Renal cortex interstitium (tissue), 11 donors: ENCODE measurements around the gene BRME1. TPM values are rescaled to one million over a fixed set of nuclear protein-coding genes. Genes with fewer than 3 reads are reported as not detected.
"Not testable (repeated sequence)": the region's sequence is repeated elsewhere in the genome, so short reads cannot be mapped to it uniquely, and the experiment has no call there.

ENCODE experiments used
- DNase-seq, 11 donors: peaks; one replicate each; pipeline ENCODE4 v3.0.0-alpha.2; 2013; ENCODE audit warnings: low read depth in 9 of 11, low spot score in 4 of 11; ENCODE audit errors: extremely low read depth in 1 of 11
- polyA plus RNA-seq, 3 donors: library from polyadenylated mRNA; unstranded; fragments of 120-200 nt; gene quantifications; one replicate each; pipeline ENCODE4 v1.2.1, GENCODE V29; 2013; ENCODE audit not compliant: insufficient read length in 3 of 3

The BRME1 gene
- polyA plus RNA-seq, 3 donors, result 4.3 to 7.3 (median 7.2) TPM

DNA sequence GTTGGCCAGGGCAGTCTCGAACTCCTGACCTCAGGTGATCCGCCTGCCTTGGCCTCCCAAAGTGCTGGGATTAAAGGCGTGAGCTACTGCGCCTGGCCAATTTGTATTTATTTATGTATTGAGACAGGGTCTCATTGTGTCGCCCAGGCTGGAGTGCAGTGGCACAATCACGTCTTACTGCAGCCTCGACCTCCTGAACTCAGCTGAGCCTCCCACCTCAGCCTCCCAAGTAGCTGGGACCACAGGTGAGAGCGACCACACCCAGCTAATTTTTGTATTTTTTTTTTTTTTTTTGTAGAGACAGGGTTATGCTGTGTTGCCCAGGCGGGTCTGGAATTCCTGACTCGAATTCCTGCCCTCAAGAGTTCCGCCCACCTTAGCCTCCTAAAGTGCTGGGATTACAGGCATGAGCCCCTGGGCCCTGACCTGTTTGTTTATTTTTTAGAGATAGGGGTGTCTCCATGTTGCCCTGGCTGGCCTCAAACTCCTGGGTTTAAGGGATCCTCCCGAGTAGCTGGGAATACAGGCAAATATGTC is 53.7 kb downstream of the BRME1 start:
- not testable (repeated sequence) for DNase-seq

DNA sequence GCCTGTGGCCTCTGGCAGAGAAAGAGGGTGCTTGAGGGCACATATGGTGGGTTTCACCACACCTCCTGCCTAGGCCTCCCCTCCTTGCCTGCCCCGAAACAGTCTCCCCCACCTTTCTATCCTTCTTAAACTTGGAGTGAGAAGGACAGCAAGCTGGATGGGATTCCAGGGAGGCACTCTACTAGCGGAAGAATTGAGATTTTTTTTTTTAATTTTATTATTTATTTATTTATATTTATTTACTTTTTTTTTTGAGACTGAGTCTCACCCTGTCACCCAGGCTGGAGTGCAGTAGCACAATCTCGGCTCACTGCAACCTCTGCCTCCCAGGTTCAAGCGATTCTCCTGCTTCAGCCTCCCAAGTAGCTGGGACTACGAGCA is 54.2 kb downstream of the BRME1 start:
- not testable (repeated sequence) for DNase-seq

DNA sequence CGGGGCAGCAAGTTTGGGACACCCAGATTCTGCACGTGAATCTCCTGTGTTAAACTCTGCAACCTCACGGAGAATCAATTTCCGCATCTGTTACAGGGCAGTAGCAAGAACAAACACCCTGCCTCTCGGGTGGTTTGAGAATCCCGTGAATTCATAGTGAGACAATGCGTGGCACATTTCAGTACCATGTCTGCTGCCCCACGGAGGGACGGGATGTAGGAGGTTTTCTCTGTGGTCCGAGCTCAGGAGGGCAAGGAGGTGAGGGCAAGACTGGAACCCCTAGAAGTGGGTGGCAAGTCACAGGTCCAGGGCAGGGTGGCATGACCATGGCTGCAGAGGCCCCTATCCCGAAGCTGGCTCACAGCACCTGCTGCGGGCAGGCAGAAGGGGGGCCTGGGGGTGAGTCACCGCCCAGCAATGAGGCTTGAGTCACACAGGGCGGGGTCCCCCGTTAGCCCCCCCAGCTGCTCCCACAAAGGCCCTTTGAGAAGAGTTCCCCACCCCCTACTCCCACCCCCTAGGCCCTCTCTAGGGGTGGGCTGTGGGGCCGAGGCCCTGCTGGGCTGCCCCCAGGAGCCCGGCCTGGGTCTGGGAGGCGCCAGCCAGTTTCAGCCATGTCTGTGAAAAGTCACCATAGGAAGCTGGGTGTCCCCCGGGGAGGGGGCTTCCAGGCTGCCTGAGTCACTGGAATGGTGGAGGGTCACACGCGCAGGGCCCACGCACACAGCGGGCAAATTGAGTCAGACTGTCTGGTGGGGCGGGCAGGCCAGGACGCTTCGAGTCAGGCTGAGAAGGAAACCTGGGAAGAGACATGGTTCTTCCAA is 54.8 kb downstream of the BRME1 start:
- DNase-seq, result no peak

DNA sequence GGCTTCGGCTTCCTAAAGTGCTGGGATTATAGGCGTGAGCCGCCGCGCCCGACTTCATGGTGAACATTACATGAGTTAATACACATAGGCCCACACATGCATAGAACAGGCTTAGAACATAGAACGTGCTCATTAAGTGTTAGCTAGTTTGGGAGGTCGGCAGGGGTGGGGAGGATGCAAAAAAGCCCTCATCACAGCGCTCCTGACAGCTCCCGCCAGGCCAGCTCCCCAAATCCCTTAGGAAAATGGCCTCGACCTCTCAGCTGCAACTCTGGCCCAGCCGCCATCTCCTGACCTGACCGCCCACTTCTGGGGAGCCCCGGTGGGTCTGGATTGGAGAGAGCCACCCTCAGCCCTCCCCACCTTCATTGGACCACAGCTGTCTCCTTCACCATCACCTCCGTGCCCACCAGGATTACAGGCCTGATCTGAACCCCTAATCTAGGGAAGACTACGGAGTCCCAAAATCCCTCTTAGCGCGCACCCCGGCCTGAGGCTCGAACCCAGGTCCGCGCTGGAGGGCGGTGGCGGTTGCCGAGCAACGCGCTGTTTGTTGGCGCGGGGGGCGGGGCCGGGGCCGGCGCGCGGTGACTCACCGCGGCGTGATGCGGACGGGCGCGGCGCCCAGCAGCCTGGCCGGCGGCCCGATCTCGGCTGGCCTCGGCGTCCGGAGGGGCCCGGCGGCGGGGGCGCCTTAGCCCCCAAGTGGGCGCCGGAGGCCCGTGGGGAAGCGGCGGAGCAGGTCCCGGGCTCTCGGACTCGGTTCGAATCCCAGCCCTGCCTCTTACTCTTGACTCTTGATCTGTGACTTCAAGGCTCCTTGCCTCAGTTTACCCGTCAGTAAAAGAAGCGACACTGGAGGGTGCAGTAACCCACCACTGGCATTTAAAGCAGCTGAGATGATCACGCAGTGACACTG is 55.7 kb downstream of the BRME1 start:
- peak in 5 of 11 donors; percentile 74 to 79 (median 76) for DNase-seq

DNA sequence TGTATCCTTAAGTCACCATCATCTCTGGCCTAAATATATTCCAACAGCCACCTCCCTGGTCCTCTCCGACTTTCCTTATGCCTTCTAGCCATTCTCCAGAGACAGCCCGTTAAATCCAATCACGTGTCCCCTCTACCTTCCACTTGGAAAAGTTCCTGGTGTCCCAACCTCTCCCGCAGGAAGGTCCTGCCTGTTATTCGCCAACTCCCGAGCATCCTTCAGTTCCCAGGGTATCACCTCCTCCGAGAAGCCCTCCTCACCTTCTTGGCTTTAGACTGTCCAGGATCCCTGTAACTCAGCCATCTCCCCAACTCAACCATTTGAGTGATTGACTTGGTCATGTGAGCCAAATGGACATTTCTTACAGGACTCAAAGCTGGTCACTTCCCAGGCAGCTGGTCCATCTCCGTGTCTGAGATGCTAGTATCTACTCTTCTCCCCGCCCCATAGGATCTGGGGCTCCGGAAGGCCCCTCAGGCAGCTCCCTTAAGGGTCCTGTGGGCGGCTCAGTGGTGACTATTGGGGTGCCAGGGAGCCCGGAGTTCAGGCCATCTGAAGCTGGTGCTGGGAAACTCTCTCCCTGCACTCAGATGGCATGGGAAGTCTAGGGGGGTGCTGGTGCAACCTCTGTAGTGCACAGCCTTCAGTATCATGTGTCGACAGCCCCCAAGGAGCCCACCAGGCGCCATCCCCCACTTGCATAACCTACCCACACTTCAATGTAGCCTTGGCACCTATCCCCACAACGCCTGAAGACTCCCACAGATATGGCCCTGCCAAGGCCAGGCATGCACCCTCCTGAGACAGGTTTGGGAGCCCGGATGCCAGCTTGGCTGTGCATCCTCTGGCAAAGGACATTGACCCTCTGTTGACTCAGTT is 56.9 kb downstream of the BRME1 start:
- no peak for DNase-seq

DNA sequence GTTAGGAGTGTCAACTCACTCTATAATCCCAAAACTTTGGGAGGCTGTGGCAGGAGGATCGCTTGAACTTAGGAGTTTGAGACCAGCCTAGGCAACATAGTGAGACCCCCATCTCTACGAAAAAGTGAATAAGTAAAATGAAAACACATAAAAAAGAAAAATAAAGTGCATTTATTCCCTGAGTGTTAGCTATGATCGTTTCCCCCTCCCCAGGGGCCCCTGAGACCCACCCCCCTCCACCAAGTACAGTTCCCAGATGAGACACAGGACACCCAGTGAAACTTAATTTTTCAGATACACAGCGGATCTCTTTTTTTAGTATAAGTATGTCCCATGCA is 57.6 kb downstream of the BRME1 start:
- no peak for DNase-seq

DNA sequence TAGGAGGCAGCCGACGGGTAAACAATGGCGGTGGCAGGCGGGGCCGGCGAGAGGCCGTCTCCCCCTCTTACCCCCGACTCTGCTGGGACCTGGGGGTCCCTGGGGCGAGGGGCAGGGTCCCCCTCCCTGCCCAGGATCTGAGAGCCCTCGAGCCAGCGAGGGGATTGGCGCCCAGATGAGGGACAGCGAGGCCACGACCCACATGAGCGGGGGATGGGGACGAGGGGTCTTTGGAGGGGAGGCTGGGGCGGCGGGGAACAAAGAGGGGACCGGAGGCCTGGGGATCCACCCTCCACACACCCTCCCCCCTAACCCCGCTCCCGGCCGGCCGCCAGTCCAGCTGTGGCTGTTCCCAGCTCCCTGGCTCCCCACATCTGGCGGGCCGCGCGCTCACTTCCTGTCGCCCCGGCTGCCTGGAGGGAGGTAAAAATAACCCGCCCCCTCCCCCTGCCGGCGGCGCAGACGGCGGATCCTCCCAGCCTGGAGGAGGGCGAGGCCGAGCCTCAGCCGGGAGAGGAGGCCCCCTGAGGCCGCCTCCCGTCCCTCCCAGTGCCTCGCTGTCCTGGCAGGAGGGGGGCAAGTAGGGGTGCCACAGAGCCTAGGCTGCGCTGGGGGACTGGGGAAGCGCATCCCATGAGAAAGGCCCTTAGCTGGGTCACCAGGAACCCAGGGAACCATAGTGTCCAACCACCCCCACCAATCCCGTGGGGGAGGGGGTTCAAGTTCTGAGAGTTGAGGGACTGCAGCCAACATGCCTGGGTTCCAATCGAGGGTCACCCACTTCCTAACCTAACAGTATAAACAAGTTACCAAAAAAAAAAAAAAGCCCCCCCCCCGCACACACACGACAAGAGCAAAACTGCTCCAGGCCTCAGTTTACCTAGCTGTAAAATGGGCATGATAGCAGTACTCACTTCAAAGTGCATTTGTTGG is 58.2 kb downstream of the BRME1 start:
- peak in 9 of 11 donors; percentile 80 to 92 (median 89) for DNase-seq

DNA sequence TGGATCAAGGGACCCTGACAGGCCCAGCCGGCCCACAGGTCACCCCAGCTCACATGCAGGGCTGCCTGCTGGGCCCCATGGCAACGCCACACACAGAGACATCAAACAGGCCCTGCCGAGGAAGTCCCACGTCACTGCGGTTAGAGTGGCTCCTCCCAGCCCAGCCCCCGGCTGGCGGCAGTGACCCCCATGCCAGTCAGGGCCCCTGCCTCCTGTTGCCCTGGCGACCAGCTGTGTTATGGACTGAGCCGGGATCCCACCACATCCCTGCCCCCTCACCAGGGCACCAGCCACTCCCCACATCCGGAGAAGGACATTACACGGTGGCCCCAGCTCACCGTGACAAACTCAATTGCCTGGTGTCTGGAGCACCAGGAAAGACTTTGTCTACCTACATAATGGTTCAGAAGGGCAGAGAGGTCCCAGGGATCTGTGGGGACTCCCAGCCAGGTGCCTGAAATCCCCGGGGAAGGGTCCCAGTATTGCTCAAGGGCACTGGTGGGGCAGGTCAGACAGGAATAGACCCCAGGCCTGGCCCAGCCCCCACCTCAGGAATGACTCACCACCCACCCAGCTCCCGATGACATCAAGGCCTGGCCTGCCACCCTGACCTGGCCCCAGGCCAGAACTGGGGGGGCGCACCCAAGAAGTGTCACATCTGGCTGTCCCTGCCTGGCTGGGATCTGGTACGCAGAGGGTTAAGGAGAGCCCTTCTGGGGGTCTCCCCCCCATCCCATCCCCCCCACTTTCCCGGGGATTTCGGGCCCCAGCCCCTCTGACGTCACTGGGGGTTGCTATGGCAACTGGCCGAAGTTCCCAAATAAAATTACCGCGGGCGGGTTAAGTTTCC is 59.1 kb downstream of the BRME1 start:
- peak; percentile 80 to 93 (median 90) for DNase-seq

DNA sequence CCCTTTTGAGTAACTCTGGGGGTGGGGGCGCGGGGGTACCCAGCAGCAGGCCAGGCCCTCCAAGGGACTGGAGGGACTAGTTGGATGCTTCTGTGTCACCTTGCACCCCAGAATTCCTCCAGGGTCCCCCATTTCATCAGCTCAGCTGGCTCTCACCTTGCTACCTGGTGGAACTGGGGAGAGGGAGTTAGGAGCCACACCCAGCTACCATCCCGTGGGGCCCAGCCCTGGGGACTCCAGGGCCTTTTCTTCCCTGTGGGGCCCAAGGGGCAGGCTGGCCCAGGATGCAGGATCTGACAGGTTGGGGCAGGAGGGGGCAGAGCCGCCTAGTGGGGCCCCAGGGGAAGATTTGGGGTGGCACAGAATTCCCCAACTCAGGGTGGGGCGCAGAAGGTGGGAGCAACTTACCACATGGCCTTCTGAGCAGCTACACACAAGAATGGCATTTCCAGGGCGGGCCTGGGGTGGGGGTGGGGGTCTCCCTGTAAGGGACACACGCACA is 61.7 kb downstream of the BRME1 start:
- DNase-seq, result no peak

DNA sequence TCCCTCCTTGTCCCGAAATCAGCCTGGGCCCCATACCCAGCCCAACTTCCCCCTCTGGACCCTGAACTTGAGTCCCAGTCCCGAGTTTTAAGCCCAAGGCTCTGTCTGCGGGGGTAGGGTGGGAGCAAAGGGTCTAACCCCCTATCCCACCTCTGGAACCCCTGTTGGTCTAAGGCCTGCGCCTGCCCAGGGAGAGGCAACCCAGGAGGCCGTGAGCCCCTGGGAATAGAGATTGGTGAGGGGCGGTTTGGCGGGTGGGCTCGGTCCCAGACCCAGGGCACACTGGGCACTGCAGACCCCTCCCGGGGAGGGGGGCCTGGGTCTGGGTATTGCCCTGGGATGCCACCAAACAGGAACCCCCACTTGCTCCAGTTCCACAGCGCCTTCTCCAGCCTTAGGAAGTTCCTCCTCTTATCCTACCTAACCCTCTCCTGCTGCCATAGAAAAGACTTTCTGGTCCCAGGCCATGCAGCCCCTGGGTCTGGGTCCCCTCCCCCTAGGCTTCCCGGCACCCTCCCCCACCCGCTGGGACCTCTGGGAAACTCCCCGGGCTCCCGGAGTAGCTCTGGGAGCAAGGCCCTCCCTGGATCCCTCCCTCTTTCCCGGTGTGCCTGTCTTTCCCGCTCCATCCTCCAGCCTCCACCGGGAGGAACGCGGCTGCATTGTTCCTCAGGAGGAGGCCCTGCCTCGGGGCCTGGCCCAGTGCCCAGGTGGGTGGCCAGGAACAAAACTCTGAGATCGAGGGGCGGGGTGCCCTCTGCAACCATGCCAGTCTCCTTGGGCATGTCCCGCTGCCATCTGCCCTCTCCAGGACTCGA is 62.6 kb downstream of the BRME1 start:
- DNase-seq, result no peak

DNA sequence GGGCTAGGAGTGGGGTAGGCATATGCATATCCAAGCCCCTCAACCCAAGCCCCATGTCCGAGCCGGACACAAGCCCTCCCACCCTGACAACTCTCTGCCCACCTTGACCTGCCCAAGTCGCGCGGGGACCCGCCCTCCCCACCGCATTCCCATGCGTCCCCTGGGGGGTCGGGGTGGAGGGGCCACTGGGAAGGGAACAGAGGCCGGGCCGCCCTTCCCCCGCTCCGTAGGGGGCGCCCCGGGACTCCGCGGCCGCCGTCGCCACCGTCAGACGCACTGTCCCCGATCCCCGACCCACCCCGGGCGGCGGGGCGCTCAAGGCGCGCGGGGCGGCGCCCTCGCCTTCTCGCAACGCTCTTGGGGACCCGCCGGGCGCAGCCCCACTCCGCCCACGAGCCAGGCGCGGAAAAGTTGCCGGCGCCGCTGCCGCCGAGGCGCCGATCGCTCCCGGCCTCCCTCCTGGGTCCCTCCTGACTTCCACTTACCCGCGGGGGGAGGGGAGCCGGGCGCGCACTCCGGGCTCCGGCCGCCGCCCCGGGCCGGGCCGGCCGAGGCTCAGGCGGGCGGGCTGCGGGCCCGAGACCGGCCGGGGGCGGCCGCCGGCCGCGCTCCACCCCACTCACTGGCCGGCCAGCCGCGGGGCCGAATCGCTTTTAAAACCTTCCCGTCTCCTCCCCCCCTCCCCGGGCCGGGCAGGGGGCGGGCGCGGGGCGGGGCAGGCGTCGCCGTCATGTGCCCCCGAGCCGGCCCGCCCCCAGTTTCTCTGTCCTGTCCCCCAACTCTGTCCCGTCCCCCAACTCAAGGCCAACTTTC is 63.4 kb downstream of the BRME1 start:
- peak in 4 of 11 donors; percentile 58 to 77 (median 69) for DNase-seq

DNA sequence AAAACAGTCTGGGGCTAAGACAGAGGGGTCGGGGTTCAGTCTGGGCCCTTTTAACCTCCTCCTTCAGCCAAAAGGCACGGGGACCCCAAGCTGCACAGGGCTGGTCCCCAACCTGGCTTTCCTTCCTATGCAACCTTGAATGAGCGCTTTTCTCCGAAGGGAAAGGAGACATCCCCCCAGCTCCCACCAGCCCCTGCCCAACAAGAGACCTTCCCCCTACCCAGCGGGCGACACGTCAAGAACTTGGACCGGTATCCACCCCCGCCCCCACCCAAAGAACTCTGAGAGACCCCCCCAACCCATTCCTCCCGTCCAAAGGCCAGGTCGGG is 64.0 kb downstream of the BRME1 start:
- DNase-seq, result no peak

DNA sequence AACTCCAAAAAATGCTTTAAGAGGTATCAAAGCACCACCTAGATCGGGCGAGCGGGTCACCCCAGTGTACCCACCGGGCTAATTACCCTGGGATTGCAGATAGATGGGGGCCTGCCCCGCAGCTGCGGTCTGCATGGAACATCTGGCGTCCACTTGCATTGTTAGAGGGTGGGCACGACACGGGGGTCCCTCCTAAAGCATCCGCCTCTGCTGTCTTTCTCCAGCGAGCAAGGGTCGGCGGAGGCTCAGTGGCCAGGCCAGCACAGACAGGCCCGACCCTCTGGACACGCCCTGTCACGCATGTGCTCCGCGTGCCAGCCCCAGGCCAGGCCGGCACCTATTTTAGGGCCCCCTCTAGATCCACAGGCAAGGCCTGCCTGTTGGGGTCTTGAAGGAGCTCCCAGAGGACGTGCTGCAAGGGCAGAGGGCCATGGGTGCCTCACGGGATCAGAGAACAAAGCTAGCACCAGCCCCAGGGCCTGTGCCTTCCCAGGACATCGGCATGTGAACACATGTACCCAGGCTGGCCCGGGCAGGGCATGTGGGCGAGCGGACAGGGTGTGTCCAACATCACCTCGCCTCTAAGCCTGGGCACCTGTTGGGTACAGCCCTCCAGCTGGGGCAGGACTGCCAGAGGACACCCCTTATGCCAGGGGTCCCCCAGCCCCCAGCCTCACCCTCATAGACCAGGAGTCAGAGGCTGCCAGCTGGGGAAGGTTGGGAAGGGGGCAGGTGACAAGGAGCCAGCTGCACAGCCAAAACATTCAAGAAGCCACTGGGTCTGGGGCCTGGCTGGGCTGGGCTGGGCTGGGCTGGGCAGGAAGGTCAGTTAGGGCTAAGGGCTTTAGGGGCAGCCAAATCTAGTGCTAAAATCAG is 64.6 kb downstream of the BRME1 start:
- DNase-seq, result no peak

DNA sequence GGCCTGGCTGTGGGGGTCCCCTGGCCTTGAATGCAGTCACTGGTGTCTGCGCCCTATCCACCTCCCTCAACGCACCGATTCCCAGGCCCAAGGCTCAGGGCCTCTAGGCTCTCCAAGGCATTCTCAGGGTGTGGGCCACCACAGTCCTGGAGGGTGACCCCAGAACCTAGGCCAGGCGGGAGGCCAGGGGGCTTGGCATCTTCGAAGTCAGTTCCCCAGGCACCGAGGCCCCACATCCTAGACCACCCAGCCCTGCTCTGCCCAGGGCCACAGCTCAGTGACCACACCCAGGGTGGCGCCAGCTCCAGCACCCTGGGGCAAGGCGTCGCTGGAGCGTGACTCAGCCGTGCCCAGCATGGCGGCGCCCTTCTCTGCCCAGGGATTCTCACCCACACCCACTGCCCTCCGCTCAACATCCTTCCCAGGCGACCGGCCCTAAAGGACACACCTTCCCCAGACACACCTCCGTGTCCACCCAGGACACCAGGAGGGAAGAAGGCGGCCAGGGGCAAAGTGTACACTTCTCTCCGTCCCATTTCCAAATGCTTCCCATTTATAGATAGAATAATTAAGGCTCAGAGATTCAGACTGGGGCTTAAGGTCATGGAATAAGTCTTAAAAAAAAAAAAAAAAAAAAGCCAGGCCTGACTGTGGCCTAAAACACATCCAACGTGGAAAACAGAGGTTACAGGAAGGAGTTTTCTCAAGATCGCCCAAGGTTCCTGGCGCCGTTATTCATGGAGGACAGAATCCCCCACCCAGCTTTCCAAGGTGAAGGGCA is 65.4 kb downstream of the BRME1 start:
- DNase-seq, result no peak
